Measurements from ENCODE around the gene NSUN6.

NSUN6 gene

DNA sequence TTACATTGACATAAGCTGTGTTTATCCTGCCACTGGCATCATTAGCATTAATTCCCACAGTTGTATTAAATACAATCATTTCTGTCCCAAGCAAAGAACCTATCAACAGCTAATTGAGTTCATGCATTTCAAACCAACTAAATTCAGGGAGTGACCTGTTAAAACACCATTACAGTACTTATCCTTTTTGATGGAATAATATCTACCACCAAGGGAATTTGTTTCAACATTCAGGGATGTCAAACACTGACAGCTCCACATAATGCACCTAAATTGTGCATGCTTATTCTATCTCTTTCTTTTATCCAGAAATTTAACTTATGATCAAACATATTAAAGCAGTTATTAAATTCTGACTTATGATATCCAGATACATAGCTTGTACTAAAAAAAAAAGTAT, 136.8 kb downstream of the NSUN6 start:
- Histone ChIP-seq H3K36me3 (ENCODE audit: low read length) (no peaks in the 10 kb centered on the region), H3K79me2 (ENCODE audit: insufficient read depth, low read length) (no peaks in the 10 kb centered on the region), H4K20me1 (ENCODE audit: low read depth, low read length) (no peaks in the 10 kb centered on the region), H3K27ac (ENCODE audit: low read depth, low read length) (no peak overlapping the region), H3K9me3 (ENCODE audit: insufficient read depth, low read length) (no peaks in the 10 kb centered on the region), H3K4me3 (ENCODE audit: insufficient read depth, low read length, poor library complexity, severe bottlenecking) (no peak overlapping the region), H3K9ac (ENCODE audit: low read length) (no peak overlapping the region), H2AFZ (ENCODE audit: low read depth, low read length, severe bottlenecking) (no peak overlapping the region), H3K9me2 (replicated peaks; ENCODE audit: insufficient read depth, low read length) (no peaks in the 10 kb centered on the region), H3K27me3 (ENCODE audit: low read length) (no peaks in the 10 kb centered on the region), H3F3A (ENCODE audit: insufficient read depth) (no peaks in the 10 kb centered on the region), H3K4me2 (ENCODE audit: low read depth, low read length, poor library complexity, severe bottlenecking) (no peak overlapping the region)
- TF ChIP-seq, protein P1, sequence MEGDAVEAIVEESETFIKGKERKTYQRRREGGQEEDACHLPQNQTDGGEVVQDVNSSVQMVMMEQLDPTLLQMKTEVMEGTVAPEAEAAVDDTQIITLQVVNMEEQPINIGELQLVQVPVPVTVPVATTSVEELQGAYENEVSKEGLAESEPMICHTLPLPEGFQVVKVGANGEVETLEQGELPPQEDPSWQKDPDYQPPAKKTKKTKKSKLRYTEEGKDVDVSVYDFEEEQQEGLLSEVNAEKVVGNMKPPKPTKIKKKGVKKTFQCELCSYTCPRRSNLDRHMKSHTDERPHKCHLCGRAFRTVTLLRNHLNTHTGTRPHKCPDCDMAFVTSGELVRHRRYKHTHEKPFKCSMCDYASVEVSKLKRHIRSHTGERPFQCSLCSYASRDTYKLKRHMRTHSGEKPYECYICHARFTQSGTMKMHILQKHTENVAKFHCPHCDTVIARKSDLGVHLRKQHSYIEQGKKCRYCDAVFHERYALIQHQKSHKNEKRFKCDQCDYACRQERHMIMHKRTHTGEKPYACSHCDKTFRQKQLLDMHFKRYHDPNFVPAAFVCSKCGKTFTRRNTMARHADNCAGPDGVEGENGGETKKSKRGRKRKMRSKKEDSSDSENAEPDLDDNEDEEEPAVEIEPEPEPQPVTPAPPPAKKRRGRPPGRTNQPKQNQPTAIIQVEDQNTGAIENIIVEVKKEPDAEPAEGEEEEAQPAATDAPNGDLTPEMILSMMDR (IDR thresholded peaks at IDR 0.05; ENCODE audit: insufficient read depth, low read length, poor library complexity, severe bottlenecking): no peak

DNA sequence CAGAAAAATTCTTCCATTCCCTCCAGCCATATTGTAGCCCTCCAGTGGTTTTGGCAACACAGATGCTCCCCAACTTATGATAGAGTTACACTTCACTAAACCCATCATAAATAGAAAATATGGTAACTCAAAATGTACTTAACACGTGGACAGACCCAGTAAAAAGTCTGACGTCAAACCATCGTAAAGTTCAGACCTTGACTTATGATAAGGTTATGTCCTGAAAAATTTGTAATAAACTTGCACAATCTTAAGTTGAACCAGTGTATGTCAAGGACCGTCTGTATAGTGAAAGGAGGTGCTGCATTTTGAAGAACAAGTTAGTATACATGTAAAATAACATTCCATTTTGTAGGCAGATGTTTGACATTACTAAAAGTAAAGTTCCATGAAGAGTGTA, 142.8 kb downstream of the NSUN6 start:
- Histone ChIP-seq H2AFZ (ENCODE audit: low read depth, low read length, severe bottlenecking) (no peak overlapping the region), H4K20me1 (ENCODE audit: low read depth, low read length) (no peaks in the 10 kb centered on the region), H3K9me3 (ENCODE audit: insufficient read depth, low read length) (no peaks in the 10 kb centered on the region), H3K9me2 (replicated peaks; ENCODE audit: insufficient read depth, low read length) (no peaks in the 10 kb centered on the region), H3K27me3 (ENCODE audit: low read length) (no peaks in the 10 kb centered on the region), H3F3A (ENCODE audit: insufficient read depth) (no peaks in the 10 kb centered on the region), H3K4me2 (ENCODE audit: low read depth, low read length, poor library complexity, severe bottlenecking) (no peak overlapping the region), H3K9ac (ENCODE audit: low read length) (no peak overlapping the region), H3K4me3 (ENCODE audit: insufficient read depth, low read length, poor library complexity, severe bottlenecking) (no peak overlapping the region), H3K36me3 (ENCODE audit: low read length) (no peaks in the 10 kb centered on the region), H3K27ac (ENCODE audit: low read depth, low read length) (no peak overlapping the region), H3K79me2 (ENCODE audit: insufficient read depth, low read length) (no peaks in the 10 kb centered on the region)
- TF ChIP-seq, protein P1 (IDR thresholded peaks at IDR 0.05; ENCODE audit: insufficient read depth, low read length, poor library complexity, severe bottlenecking): no peak

DNA sequence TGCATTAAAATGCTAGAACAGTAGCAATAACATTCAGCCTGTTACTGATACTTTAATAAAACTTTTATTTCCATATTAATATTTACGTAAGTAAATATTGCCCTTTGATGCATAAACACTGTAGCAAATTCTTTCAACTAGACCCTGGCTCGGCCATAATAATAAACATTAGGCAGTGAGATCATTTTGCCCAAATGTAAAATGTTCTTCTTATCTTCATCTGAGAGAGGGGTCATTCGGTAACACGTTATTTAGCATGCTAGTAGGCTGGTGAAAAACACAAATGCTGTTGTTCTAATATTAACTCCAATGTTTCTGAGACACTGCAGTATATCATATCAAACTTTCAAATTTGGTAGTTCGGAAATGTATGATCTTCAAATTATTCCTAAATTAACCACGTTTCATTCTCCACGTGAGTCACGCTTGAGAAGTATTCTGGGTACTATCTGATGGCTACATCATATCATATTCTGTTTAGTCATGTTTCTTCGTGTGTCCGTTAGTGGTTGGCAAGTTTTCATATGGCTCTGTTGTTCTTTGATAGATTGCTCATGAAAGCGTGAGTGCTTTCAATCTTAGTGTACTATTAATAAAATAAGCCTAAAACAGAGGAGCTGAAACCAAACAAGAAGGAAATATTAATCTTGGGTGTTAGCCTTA, 145.8 kb downstream of the NSUN6 start:
- Histone ChIP-seq H3K9ac (ENCODE audit: low read length) (no peak overlapping the region), H3K27me3 (ENCODE audit: low read length) (no peaks in the 10 kb centered on the region), H3K4me2 (ENCODE audit: low read depth, low read length, poor library complexity, severe bottlenecking) (no peak overlapping the region), H3K9me2 (replicated peaks; ENCODE audit: insufficient read depth, low read length) (no peaks in the 10 kb centered on the region), H3K79me2 (ENCODE audit: insufficient read depth, low read length) (no peaks in the 10 kb centered on the region), H4K20me1 (ENCODE audit: low read depth, low read length) (no peaks in the 10 kb centered on the region), H3K4me3 (ENCODE audit: insufficient read depth, low read length, poor library complexity, severe bottlenecking) (no peak overlapping the region), H2AFZ (ENCODE audit: low read depth, low read length, severe bottlenecking) (no peak overlapping the region), H3F3A (ENCODE audit: insufficient read depth) (no peaks in the 10 kb centered on the region), H3K36me3 (ENCODE audit: low read length) (no peaks in the 10 kb centered on the region), H3K27ac (ENCODE audit: low read depth, low read length) (no peak overlapping the region), H3K9me3 (ENCODE audit: insufficient read depth, low read length) (no peaks in the 10 kb centered on the region)
- TF ChIP-seq EZH2phosphoT487 (conservative IDR thresholded peaks at IDR 0.05; ENCODE audit: low read length): no peak
- TF ChIP-seq, protein P1 (IDR thresholded peaks at IDR 0.05; ENCODE audit: insufficient read depth, low read length, poor library complexity, severe bottlenecking): no peak

All from SU-DHL-6 (cell line).